Fibroblast of lung (primary cell): ENCODE measurements around the gene DAB1. TPM values are rescaled to one million over a fixed set of nuclear protein-coding genes. Genes with fewer than 3 reads are reported as not detected.

ENCODE experiments used
- DNase-seq, 2 donors: peaks; one replicate each; pipeline versions ENCODE4 v3.0.0 to v3.0.0-alpha.2; 2010; ENCODE audit warnings: low read depth in 2 of 2
- H2AFZ ChIP-seq: 2 replicates; pipeline ENCODE4 v1.5.1; 2012; ENCODE audit warnings: low read length, control low read depth, inconsistent platforms
- H3K27ac ChIP-seq: 2 replicates; pipeline ENCODE4 v1.5.1; 2011; ENCODE audit warnings: low read length, control low read depth; ENCODE audit not compliant: insufficient read depth
- H3K27me3 ChIP-seq: 2 replicates; pipeline ENCODE4 v1.5.1; 2011; ENCODE audit warnings: mild to moderate bottlenecking, low read length; ENCODE audit not compliant: control insufficient read depth, insufficient read depth
- H3K36me3 ChIP-seq: 2 replicates; pipeline ENCODE4 v1.5.1; 2011; ENCODE audit warnings: low read length; ENCODE audit not compliant: control insufficient read depth, insufficient read depth
- H3K4me1 ChIP-seq: 2 replicates; pipeline ENCODE4 v1.5.1; 2011; ENCODE audit warnings: low read length; ENCODE audit not compliant: control insufficient read depth, insufficient read depth; ENCODE audit errors: extremely low read depth
- H3K4me2 ChIP-seq: 2 replicates; pipeline ENCODE4 v1.5.1; 2011; ENCODE audit warnings: low read length, control low read depth; ENCODE audit not compliant: insufficient read depth; ENCODE audit errors: extremely low read depth
- H3K4me3 ChIP-seq, 4 experiments: fragments of 200-600 bp in 1 of 4; sonication (generic) in 1 of 4; replicated peaks in 1 of 4; 2 replicates each; pipeline ENCODE4 v1.5.1; 2011 to 2016; ENCODE audit warnings: low read length in 4 of 4, low read depth in 3 of 4, mild to moderate bottlenecking in 3 of 4, control low read depth in 2 of 4, inconsistent platforms in 1 of 4, mixed read lengths in 1 of 4; ENCODE audit not compliant: insufficient read depth in 1 of 4; ENCODE audit errors: control extremely low read depth in 1 of 4
- H3K79me2 ChIP-seq: 2 replicates; pipeline ENCODE4 v1.5.1; 2012; ENCODE audit warnings: mild to moderate bottlenecking, low read length, inconsistent platforms; ENCODE audit not compliant: control insufficient read depth, insufficient read depth
- H3K9ac ChIP-seq: 2 replicates; pipeline ENCODE4 v1.5.1; 2011; ENCODE audit warnings: mild to moderate bottlenecking, low read length, control low read depth; ENCODE audit not compliant: insufficient read depth
- H3K9me3 ChIP-seq: 2 replicates; pipeline ENCODE4 v1.5.1; 2012; ENCODE audit warnings: low read depth, low read length; ENCODE audit not compliant: control insufficient read depth, insufficient read depth
- H4K20me1 ChIP-seq: 2 replicates; pipeline ENCODE4 v1.5.1; 2011; ENCODE audit warnings: low read length; ENCODE audit not compliant: control insufficient read depth, insufficient read depth; ENCODE audit errors: extremely low read depth
- CTCF ChIP-seq, 2 donors: IDR thresholded peaks in 1 of 2; conservative IDR thresholded peaks in 1 of 2; 1 replicate in 1 of 2; 2 replicates in 1 of 2; pipeline ENCODE4 v1.5.1; 2011 to 2012; ENCODE audit warnings: low read length in 2 of 2, control low read depth in 1 of 2, inconsistent platforms in 1 of 2, low read depth in 1 of 2, mild to moderate bottlenecking in 1 of 2
- EZH2 ChIP-seq: IDR thresholded peaks from 2 replicates; pipeline ENCODE4 v1.5.1; 2012; ENCODE audit warnings: low read length, control low read depth, mild to moderate bottlenecking; ENCODE audit errors: missing control alignments
- polyA plus RNA-seq, 2 donors: library from polyadenylated mRNA; depleted of rRNA in 1 of 2; stranded (reverse) in 1 of 2; unstranded in 1 of 2; fragments of >200 nt; gene quantifications; 2 replicates each; pipeline ENCODE4 v1.2.1, GENCODE V29; 2011 to 2012; ENCODE audit warnings: missing spikeins in 1 of 2
- total RNA-seq: library from RNA; depleted of rRNA; stranded (reverse); fragments of >200 nt; gene quantifications from 2 replicates; pipeline ENCODE4 v1.2.1, GENCODE V29; 2014

The DAB1 gene
- total and polyA plus RNA-seq, 2 donors (not counting 1 experiment from before 2014, with no cell fraction given) = 0.17 to 2.0 TPM

- Histone ChIP-seq H3K4me2 (no peak overlapping the region), H3K9me3 (no peaks in the 10 kb centered on the region), H3K79me2 (no peaks in the 10 kb centered on the region), H4K20me1 (no peaks in the 10 kb centered on the region), H3K4me3 (no peak overlapping the region), H3K27ac (no peak overlapping the region), H2AFZ (no peak overlapping the region), H3K27me3 (no peaks in the 10 kb centered on the region), H3K9ac (no peak overlapping the region), H3K36me3 (no peaks in the 10 kb centered on the region), H3K4me1 (no peaks in the 10 kb centered on the region)
- TF ChIP-seq CTCF (conservative IDR thresholded peaks at IDR 0.05 in 1 of 2, IDR thresholded peaks at IDR 0.05 in 1 of 2; ENCODE audit: low read depth in 1 of 2, low read length in 2 of 2) (no peak), EZH2 (no peak)
- DNase-seq = no peak
Measured at GRCh38 chr1:57272150-57272549, 151.7 kb downstream of the DAB1 start.

- no peaks in the 10 kb centered on the region for H4K20me1 ChIP-seq
Measured at GRCh38 chr1:57270927-57271698, 152.7 kb downstream of the DAB1 start.

More at GRCh38 chr1:57270927-57271698, 152.7 kb downstream of the DAB1 start:
- no peak for DNase-seq
- Histone ChIP-seq H3K27me3 (no peaks in the 10 kb centered on the region), H3K4me2 (no peak overlapping the region), H3K4me1 (no peaks in the 10 kb centered on the region), H3K27ac (no peak overlapping the region), H2AFZ (no peak overlapping the region), H3K4me3 (no peak overlapping the region), H3K9ac (no peak overlapping the region), H3K79me2 (no peaks in the 10 kb centered on the region), H3K9me3 (no peaks in the 10 kb centered on the region), H3K36me3 (no peaks in the 10 kb centered on the region)
- TF ChIP-seq EZH2 (no peak), CTCF (conservative IDR thresholded peaks at IDR 0.05 in 1 of 2, IDR thresholded peaks at IDR 0.05 in 1 of 2; ENCODE audit: low read depth in 1 of 2, low read length in 2 of 2) (no peak)
